ENCODE measurements around the gene CDC42SE2.
"Not testable (repeated sequence)": the region's sequence is repeated elsewhere in the genome, so short reads cannot be mapped to it uniquely, and the experiment has no call there.

Gene CDC42SE2

DNA sequence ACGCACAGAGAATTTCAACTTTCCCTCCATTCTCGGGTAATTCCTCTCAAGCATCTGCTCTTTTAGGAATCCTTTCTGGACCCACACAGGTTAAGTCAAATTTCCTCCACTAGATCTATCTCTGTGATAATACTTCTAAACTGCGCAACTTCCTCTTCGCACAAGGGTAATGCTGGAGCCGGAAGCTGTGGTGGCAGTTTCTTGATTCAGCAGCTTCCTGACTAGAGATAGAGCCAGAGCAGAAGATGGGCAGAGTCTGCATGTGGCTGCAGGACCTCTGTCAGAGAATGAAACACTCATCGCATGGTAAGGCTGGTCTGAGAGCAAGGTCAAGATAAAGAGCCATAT is 11.1 kb upstream of the CDC42SE2 start:
- DNase-seq, result no peak

DNA sequence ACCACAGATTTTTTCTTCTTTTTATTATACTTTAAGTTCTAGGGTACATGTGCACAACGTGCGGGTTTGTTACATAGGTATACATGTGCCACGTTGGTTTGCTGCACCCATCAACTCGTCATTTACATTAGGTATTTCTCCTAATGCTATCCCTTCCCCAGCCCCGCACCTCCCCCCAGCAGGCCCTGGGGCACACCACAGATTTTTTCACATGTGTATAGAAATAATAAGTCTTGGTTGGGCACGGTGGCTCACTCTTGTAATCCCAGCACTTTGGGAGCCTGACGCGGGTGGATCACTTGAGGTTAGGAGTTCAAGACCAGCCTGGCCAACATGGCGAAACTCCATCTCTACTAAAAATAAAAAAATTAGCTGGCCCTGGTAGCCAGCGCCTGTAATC is 9.8 kb upstream of the CDC42SE2 start:
- DNase-seq, result not testable (repeated sequence)

DNA sequence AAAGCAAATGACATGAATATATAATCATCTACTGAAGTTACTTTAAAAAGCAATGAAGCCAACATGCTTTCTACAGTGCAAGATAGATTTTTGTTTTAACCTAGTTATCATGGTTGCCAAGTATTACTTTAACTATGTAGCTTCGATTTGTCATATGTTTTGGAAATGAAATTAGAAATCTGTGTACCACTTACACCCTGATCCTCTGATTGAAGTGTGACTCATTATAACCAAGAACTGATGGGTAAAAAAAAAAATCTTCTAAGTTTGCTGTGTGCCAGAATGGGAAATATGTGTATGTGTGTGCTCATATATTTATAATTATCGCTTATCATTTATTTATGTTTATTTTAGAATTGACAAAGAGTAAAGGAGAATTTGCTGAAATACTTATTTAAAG is 9.1 kb upstream of the CDC42SE2 start:
- DNase-seq, result no peak

DNA sequence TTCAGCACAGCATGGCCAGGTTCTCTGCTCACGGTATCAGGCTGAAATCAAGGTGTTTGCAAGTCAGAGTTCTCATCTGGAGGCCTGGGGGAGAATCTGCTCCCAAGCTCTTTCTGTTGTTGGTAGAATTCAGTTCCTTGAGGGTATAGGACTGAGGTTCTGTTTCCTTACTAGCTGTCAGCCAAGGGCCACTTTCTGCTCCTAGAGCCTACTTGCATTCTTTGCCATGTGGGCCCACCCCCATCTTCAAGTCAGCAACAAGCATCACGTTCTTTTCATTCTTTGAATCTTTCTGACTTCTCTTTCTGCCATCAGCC is 7.4 kb upstream of the CDC42SE2 start:
- DNase-seq, result no peak

DNA sequence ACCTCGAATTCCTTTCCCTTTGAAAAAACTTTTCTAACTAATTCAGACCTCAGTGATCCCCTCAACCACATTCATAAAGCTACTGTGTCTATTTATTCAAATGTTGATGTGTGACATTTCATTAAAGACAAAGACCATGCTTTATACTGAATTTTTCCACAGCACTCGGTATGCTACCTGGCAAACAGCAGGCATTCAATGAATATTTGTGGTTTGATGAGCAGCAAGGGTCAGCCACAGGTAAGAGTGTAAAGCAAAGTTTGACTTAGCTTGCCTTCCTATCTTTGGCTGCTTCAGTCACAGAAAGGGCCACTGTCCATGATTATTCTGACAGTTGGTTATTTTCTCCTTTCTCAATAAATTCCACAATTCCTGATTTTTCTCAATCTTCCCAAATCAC is 5.1 kb upstream of the CDC42SE2 start:
- DNase-seq, result no peak

DNA sequence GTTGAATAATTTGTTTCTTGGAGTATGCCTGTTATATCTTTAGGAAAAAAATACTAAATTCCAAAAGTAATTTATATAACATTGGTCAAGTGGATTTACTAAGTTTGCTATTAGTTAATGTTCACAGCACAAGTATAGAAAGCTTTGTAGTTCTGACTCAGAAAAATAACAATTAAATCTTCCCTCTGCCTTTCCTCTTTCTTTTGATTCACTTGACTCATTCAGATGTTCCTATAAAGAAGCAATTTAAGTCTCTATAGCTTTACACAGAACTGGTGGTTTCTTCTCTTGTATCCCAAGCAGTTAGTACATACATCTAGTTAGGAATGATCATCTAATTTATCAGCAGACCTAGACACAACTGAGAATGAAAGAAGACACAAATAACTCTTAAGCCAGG is 4.5 kb upstream of the CDC42SE2 start:
- DNase-seq, result no peak

DNA sequence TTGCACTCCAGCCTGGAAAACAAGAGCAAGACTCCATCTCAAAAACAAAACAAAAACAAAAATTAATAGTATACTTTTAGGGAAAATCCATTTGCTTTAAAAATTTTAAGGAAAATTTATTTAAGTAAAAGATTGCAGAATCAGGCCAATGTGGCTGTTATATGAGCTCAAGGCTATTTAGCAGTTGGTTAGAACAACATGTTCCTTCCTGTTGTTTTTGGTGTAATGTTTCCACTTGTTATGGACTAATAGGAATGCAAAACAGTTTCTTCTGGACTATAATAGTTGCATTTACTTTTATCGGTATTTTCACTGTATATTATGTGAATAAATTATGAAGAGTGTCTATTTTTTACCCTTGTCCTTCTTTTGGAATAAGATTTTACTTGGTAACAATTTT is 3.0 kb upstream of the CDC42SE2 start:
- no peak for DNase-seq

DNA sequence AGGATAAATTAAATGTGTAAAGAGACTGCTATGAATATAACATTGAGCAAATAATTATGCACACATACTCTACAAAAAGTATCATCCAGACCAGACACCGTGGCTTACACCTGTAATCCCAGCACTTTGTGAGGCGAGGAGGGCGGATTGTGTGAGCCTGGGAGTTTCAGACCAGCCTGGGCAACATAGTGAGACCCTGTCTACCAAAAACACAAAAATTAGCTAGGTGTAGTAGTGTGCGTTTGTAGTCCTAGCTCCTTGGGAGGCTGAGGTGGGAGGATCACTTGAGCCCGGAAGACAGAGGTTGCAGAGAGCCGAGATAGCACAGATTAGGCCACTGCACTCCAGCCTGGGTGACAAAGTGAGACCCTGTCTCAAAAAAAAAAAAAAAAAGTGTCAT is 2.4 kb upstream of the CDC42SE2 start:
- no peak for DNase-seq

DNA sequence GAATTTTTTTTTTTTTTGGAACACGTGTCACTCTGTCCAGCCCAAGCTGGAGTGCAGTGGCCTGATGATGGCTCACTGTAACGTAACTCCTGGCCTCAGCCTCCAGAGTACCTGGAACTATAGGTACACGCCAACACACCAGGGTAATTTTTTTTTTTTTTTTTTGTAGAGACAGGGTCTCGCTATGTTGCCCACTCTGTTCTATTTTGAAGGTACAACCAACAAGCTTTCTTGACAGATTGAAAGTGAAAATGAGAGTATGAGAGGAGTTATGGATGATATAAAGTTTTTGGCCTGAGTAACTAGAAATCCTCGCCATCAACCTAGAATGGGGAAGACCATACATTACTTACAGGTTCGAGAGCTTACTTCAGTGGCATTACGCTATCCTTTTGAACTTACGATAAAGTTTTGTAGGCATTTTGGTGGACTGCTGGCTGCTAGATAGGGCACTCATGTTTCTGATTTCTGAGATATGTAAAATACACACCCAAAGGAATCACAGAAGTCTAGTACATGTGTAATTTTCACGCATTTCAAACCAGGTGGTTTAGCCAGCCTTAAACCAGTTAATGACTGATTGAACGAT is 806 bp upstream of the CDC42SE2 start:
- no peak for DNase-seq

DNA sequence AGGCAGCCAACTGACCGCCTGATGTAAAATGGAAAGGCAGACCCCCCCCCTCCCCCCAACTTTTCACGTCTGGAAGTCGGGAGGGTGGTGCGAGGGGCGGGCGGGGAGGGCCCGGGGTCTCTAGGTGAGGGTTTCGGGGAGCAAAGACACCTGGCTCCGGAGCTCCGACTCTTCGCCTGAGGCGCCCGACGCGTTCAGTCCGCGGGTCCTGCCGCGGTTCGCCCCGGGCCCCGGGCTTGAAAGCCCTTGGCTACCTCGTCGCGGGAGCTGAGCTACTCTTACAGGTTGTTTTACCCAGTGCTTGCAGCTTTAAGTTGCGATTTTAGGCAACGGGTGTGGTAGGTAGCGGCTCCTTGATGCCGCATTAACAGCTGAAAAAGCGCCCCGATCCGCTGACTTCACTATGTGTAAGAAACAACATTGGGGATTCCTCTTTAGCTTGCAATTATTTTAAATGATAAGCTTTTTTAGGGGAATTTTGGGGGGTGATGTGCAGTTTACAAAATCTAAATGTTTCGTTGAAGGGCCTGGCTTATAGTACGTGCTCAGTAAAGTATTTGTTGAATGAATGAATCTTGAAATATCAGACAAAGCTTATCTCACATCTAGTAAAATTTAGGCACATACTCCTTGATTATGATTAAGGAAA is 722 bp downstream of the CDC42SE2 start:
- peak; percentile 9 for DNase-seq

DNA sequence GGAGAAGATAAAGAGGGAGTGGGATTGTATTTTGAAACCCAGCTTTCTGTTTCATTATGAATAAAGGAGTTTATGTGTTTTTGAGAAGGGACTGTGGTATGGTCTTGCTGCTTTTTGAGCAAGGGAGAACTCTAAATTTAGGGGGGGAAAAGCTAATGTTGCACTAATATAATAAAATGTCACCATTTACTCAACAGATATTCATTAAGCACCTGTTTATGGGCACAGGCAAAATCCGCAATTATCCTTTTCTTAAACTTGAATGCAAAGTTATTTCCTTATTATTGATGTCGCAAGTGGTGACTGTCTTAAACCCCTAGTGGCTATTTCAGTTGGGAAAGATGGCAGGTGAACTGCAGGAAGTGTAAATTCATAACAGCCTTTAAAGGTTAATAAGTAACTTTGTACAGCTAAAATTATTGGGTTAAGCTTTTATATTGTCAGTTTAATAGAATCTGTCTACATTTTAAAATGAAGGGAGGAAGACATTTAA is 1.5 kb downstream of the CDC42SE2 start:
- DNase-seq, result no peak

DNA sequence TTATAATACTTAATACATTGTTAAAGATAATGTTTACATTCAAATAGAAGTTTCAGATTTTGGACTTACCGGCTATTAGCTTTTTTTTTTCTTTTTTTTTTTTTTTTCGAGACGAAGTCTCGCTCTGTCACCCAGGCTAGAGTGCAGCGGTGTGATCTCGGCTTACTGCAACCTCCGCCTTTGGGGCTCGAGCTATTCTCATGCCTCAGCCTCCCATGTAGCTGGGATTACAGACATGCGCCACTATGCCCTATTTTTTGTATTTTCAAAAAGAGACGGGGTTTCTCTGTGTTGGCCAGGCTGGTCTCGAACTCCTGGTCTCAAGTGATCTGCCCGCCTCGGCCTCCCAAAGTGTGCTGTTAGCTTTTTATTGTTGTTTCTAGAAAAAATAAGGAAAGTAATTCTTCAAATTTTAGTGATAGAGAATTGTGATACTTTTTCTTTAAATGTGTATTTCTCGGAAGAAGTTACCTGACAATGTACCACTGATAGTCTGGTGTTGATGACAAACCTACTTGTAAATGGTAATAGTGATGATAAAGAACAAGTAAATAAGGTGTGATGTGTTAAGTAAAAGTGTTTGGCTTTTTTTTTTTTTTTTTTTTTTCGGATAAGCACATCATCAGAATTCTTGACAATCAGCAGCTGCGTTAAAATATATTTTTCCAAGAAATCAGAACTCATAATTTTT is 2.7 kb downstream of the CDC42SE2 start:
- no peak for DNase-seq

DNA sequence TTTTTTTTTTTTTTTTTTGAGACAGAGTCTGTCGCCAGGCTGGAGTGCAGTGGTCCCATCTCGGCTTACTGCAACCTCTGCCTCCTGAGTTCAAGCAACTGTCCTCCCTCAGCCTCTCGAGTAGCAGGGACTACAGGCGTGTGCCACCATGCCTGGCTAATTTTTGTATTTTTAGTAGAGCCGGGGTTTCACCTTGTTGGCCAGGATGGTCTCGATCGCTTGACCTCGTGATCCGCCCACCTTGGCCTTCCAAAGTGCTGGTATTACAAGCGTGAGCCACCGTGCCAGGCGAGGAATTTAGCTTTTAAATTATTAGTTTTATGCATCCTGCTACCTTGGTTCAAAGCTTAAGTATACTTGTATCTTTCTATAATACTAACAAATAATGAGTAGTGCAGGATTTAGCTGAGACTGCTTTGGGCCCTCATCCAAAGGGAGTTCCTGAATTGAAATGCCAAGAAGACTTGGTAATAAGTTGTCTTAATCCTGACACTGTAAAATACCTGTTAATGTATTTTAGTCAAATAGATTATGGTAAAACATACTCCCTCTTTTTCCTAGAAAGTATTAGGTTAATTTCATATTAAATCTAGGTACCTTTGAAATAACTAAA is 5.0 kb downstream of the CDC42SE2 start:
- no peak for DNase-seq

DNA sequence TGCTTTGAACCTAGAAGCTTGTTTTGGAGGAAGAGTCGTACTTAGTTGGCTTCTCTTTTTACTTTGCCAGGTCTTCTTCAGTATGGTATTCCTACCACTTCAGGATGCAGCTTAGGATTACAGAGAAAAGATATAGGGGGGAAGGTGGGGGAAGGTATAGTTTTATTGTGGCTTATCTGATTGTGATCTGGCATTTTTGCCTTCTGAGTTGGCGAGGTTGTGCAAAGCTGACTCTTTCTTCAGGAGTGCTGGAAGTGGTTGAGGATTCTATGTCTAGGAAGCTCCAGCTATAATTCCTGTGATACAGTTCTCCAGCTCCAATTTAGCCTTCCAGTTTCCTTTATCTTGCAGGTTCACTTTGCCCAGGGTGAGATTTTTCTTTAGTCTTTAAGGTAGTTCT is 7.0 kb downstream of the CDC42SE2 start:
- no peak for DNase-seq

DNA sequence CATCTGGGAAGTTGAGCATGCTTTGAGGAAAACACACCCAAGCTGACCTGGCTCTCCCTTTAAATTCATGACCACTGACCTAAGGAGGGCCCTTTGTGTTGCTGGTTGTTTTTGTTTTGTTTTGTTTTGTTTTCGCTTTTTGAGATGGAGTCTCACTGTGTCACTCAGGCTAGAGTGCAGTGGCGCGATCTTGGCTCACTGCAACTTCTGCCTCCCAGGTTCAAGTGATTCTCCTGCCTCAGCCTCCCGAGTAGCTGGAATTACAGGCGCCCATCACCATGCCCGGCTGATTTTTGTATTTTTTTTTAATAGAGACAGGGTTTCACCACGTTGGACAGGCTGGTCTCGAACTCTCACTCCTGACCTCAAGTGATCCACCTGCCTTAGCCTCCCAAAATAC is 8.0 kb downstream of the CDC42SE2 start:
- not testable (repeated sequence) for DNase-seq

DNA sequence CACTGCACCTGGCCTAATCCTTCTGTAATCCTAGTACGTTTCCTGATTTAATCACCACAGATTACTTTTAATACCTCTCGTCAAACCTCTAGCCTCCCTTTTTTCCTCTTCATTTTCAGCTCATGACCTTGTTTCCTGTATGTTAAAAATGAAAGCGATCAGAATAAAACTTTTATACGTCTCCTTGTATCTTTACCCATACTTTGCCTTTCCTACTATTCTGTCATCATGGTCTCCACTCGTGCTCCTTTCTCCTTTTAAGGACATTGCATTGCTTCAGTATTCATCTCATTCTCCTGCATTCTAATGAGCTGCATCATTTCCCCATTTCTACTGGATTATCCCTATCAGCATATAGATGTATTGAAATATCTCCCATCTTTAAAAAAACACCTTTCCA is 8.5 kb downstream of the CDC42SE2 start:
- DNase-seq, result no peak

DNA sequence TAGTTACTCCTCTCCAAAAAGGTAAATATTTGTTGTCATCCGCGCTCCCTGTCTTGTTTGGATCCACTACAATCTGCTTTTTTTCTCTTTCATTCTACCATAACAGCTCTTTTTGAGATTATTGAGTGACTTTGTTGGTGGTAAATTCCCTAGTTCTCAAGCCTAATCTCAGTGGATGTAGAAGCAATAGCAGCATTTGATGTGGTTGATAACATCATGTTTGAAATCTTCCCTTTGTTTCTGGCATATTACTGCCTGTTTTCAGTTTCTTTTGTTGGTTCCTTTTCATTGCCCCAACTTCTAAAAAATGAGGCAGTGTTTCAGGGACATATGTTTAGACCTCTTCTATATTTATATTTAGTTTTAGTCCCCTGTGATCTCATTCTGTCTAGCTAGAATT is 8.9 kb downstream of the CDC42SE2 start:
- no peak for DNase-seq

DNA sequence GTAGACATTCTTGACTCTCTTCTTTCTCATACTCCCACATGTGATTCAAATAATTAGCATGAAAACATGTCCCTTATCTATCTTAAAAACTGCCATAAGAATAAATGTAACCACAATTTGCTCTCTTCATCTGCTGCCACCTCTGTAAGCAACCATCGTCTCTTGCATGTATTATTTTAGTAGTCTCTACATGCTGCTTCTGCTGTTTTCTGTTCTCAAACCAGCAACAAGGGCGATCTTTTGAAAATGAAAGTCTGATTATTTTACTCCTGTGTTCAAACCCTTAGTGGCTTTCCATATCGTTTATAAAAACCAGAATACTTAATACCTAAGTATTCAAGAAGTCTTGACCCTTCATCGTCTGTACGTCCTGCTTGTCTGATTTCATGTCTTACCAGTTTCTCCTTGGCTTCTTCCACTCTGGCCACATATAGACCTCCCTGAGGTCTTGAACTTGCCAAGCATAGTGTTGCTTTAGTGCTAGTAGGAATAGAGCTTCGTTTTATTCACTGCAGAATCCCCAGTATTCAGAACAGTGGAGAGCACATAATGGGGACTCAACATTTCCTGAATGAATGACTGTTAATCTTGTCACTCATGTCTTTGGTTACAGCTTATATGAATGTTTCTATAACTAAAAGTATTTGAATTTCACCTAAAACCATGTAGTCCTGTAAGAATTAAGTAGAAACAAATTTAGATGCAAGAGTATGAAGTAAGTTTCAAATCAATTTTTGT is 10.6 kb downstream of the CDC42SE2 start:
- no peak for DNase-seq

DNA sequence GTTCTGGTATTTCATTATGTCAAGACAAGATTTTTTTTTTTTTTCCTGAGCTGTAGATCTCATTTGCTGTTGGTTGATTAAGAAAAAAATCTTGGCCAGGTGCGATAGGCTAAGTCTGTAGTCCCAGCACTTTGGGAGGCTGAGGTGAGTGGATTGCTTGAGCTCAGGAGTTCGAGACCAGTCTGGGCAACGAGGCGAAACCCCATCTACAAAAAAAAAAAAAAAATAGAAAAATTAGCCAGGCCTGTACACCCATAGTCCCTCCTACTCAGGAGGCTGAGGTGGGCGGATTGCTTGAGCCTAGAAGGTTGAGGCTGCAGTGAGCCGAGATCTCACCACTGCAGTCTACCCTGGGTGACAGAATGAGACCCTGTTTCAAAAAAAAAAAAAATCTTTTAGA is 12.2 kb downstream of the CDC42SE2 start:
- DNase-seq, result no peak

DNA sequence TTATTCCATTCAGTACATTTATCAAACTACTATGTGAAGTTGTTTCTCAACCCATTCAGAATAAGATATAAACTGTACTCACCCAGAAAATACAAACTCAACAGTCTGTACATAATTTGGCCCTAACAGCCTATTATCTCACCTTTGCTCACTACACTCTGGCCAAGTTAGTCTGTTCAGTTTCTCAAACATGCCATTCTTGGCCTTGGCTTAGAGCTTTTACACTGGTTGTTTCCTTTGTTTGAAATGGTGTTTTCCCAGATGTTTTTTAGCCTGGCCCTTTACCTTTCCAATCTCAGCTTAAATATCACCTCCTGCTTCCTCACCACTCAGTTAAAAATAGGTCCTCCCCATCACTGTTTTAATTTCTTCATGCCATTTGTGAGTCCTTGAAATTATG is 13.6 kb downstream of the CDC42SE2 start:
- DNase-seq, result no peak

DNA sequence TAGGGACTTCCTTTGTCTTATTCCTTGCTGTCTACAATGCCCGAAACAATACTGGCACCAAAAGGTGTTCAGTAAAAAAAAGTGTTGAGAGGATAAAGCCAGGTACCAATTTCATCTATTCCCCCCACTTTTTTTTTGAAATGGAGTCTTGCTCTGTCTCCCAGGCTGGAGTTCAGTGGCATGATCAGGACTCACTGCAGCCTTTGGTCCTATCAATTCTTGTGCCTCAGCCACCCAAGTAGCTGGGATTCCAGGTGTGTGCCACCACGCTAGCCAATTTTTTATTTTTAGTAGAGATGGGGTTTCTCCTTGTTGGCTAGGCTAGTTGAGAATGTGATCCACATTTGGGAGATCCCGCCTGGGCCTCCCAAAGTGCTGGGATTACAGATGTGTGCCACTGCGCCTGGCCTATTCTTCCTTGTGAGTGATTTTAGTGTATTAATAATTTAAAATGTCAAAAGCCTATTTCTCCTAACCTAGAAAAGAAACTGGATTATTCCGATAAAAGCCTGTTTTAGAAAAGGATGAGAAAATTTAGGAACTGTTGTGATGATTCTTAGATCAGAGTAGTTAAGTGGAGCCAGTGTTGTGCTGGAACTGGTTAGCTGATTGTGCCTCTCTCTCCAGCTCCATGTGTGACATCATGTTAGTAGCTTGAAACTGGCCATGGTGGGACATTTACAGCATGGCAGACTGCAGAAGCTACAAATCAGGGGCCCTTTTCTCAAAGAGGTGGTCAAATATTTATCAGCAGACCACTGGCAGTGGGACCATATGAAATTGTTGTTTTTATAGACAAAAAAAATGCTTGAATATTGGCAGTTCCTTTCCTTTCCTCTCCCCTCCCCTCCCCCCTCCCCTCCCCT is 14.3 kb downstream of the CDC42SE2 start:
- DNase-seq, result peak; percentile 4

DNA sequence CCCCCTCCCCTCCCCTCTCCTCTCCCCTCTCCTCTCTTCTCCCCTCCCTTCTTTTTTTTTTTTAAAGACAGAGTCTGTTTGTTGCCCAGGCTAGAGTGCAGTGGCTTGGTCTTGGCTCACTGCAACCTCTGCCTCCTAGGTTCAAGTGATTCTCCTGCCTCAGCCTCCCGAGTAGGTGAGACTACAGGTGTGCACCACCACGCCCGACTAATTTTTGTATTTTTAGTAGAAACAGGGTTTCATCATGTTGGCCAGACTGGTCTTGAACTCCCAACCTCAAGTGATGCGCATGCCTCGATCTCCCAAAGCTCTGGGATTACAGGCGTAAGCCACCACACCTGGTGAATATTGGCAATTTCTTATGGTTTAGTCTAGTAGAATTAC is 14.9 kb downstream of the CDC42SE2 start:
- DNase-seq, result not testable (repeated sequence)

DNA sequence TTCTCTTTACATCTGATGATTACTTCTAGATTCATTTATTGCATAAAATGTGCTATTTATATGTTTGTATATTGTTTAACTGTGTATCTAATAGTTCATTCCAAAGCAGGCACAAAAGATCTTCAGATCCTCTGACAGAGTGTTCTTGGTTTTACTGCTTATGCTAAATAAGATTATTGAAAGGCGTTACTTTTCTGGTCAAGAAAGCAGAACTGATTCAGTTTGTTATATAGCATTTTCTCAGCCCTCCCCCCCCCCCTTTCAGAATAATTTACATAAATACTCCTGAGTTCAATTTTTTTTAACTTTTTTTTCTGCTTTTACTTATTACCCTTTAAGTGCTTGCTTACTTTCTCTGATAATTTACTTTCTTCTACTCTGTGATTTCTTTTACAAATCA is 15.4 kb downstream of the CDC42SE2 start:
- DNase-seq, result no peak

Measured in NCI-H1105 (cell line).